GM12892 (cell line): ENCODE results near the gene UPF3A.

Experiments
- POLR2A ChIP-seq: IDR thresholded peaks from 2 replicates; pipeline ENCODE4 v1.6.1; 2011; ENCODE audit warnings: low read depth, low read length, control low read depth
- POLR2AphosphoS5 ChIP-seq: IDR thresholded peaks from 2 replicates; pipeline ENCODE4 v1.6.1; 2011; ENCODE audit warnings: low read depth, low read length, control low read depth

DNA sequence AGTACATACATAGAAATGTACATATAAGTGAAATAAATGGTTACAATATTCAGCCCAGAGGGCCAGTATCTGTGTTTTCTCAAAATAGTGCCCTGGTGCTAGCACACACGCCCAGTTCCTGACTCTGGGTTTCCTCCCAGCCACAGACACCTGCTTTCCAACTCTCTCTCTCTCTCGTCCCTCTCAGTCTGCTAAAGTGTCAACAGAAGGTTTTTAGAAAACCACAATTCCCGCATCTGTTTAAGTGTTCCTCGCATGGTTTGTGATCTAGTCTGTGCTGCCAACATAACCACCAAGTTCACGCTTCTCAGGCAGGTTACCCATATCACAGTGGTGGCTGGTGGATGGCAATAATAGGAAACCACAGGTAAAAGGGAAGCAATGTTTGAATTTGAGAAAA lies 17.8 kb upstream of the UPF3A start:
- TF ChIP-seq POLR2A, result no peak
- no peak for TF ChIP-seq POLR2AphosphoS5
